ENCODE results near the gene HDAC3. TPM values are rescaled to one million over a fixed set of nuclear protein-coding genes. Genes with fewer than 3 reads are reported as not detected.

Gene HDAC3
- total and polyA plus RNA-seq, 12 donors = 53.1 to 101 (median 80.5) TPM

DNA sequence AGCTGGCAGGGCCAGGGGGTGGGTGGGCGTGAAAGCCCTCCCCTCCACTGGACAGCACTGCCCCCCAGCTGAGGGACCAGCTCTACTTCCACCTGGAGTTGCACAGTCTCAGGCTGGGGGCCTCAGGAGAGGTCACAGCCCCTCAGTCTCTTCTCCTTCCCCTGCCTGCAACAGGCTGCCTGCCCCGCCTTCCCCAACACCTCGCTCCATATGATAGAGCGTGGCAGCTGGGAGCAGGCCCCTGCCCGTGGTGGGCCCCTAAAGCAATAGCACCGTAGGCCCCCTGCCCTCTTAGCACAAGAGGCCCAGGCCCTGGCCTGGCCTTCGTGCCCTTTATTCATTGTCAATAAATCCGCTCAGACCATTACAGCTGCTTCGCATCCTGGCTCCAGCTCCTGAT lies 4.0 kb upstream of the HDAC3 start:
- Histone ChIP-seq H3K36me3 (replicated peaks in 1 of 2) (peaks cover 0 to 11% of the 10 kb centered on the region in 2 donors), H3K4me1 (replicated peaks in 1 of 2) (peaks cover 11 to 13% of the 10 kb centered on the region in 2 donors), H3K27me3 (no peaks in the 10 kb centered on the region), H3K9me3 (replicated peaks in 1 of 3) (no peaks in the 10 kb centered on the region), H3K27ac (no peak overlapping the region), H3K4me3 (no peak overlapping the region)
- intact Hi-C loops (cut with DNase I) = no loop called here
- no peak for TF ChIP-seq POLR2A (IDR thresholded peaks at IDR 0.05)
- WGBS, 4 donors = 83 to 92% (median 86%) methylated on average over 6 to 9 of the region's 9 CpGs
- DNase-seq = no peak

DNA sequence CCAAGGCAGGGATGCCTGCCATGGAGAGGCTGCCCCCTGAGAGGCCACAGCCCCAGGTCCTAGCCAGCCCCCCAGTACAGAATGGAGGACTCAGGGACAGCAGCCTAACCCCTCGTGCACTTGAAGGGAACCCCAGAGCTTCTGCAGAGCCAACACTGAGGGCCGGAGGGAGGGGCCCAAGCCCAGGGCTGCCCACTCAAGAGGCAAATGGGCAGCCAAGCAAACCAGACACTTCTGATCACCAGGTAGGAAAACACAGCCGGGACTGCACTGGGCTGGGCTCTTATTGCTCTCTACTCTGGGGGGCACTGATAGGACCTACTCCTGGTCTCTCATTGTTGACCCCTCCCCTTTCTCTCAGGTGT lies 3.4 kb upstream of the HDAC3 start:
- intact Hi-C loops (cut with DNase I) = no loop called here
- no peaks in the 10 kb centered on the region for H3K27me3 ChIP-seq
- H3K4me3 ChIP-seq = no peak overlapping the region
- peaks cover 15 to 20% of the 10 kb centered on the region in 2 donors for H3K4me1 ChIP-seq (replicated peaks in 1 of 2)
- DNase-seq = no peak
- H3K27ac ChIP-seq = no peak overlapping the region
- peaks cover 0 to 10% of the 10 kb centered on the region in 2 donors for H3K36me3 ChIP-seq (replicated peaks in 1 of 2)
- WGBS, 4 donors = 86 to 93% (median 91%) methylated on average over 1 to 3 of the region's 3 CpGs
- TF ChIP-seq, protein P1, sequence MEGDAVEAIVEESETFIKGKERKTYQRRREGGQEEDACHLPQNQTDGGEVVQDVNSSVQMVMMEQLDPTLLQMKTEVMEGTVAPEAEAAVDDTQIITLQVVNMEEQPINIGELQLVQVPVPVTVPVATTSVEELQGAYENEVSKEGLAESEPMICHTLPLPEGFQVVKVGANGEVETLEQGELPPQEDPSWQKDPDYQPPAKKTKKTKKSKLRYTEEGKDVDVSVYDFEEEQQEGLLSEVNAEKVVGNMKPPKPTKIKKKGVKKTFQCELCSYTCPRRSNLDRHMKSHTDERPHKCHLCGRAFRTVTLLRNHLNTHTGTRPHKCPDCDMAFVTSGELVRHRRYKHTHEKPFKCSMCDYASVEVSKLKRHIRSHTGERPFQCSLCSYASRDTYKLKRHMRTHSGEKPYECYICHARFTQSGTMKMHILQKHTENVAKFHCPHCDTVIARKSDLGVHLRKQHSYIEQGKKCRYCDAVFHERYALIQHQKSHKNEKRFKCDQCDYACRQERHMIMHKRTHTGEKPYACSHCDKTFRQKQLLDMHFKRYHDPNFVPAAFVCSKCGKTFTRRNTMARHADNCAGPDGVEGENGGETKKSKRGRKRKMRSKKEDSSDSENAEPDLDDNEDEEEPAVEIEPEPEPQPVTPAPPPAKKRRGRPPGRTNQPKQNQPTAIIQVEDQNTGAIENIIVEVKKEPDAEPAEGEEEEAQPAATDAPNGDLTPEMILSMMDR (IDR thresholded peaks at IDR 0.05) = no peak
- TF ChIP-seq POLR2A (IDR thresholded peaks at IDR 0.05) = no peak
- H3K9me3 ChIP-seq (replicated peaks in 1 of 3) = no peaks in the 10 kb centered on the region

DNA sequence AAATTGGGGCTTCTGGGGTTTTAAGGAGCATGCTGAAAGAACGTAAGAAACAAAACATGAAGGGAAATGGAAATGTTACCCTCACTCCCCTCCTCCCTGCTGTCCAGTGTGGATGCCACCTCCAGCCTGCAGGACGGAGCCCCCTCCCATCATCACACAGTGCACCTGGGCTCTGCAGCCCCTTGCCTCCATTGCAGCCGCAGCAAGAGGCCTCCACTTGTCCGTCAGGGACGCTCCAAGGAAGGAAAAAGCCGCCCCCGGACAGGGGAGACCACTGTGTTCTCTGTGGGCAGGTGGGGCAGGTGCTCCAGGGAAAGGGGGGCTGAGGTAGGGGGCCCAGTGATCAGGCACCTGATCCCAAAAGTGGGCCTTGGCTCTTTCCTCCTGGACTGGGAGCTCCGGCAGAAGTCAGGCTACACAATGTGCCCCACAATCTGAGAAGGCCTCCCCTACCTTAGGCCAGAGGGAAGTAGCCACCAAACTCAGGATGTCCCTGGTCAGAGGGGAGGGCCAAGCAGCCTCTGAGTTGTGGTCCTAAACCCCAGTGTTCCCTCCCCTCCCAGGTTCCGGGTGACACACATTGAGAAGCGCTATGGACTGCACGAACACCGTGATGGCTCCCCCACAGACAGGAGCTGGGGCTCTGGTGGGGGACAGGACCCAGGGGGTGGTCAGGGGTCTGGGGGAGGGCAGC lies 2.9 kb upstream of the HDAC3 start:
- WGBS, 4 donors = 85 to 95% (median 95%) methylated on average over 4 to 12 of the region's 12 CpGs
- Histone ChIP-seq H3K27ac (no peak overlapping the region), H3K36me3 (replicated peaks in 1 of 2) (peaks cover 0 to 9% of the 10 kb centered on the region in 2 donors)

DNA sequence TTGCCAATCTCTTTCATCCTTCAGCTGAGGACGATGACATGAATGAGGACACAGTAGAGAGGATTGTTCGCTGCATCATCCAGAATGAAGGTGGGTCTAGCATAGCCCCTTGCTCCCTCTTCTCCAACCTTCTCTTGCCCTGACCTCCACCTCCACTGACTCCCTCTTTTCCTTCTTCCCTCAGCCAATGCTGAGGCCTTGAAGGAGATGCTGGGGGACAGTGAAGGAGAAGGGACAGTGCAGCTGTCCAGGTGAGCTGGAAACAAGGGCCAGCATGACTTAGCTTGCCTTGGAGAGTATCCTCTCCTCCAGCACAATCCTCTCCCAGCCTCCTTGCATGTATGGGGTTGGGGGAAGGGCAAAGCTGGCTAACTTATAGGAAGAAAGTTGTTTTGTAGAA lies 2.1 kb upstream of the HDAC3 start:
- intact Hi-C loops (cut with DNase I) = no loop called here

More for the DNA sequence above, 2.9 kb upstream of the HDAC3 start:
- DNase-seq = no peak
- intact Hi-C loops (cut with DNase I) = no loop called here
- TF ChIP-seq, protein P1 (IDR thresholded peaks at IDR 0.05) = no peak
- no peak for TF ChIP-seq POLR2A (IDR thresholded peaks at IDR 0.05)
- H3K4me3 ChIP-seq = no peak overlapping the region
- H3K27me3 ChIP-seq = no peaks in the 10 kb centered on the region
- H3K9me3 ChIP-seq (replicated peaks in 1 of 3) = no peaks in the 10 kb centered on the region
- peaks cover 19 to 25% of the 10 kb centered on the region in 2 donors for H3K4me1 ChIP-seq (replicated peaks in 1 of 2)

More for the DNA sequence above, 2.1 kb upstream of the HDAC3 start:
- WGBS, 4 donors = 81 to 91% (median 89%) methylated on average over 2 of the region's 2 CpGs
- no peak overlapping the region for H3K4me3 ChIP-seq
- no peak overlapping the region for H3K27ac ChIP-seq
- H3K9me3 ChIP-seq (replicated peaks in 1 of 3) = no peaks in the 10 kb centered on the region
- no peaks in the 10 kb centered on the region for H3K27me3 ChIP-seq
- TF ChIP-seq POLR2A (IDR thresholded peaks at IDR 0.05) = no peak
- TF ChIP-seq, protein P1 (IDR thresholded peaks at IDR 0.05) = no peak
- peak in 1 of 7 donors; percentile 13 for DNase-seq
- peaks cover 0 to 2% of the 10 kb centered on the region in 2 donors for H3K36me3 ChIP-seq (replicated peaks in 1 of 2)
- peaks cover 19 to 32% of the 10 kb centered on the region in 2 donors for H3K4me1 ChIP-seq (replicated peaks in 1 of 2)
